Measurements from ENCODE around the gene WBP11. TPM values are rescaled to one million over a fixed set of nuclear protein-coding genes. Genes with fewer than 3 reads are reported as not detected.

The WBP11 gene
- total RNA-seq, 1 experiment from 2014 or later: 47.3 TPM

DNA sequence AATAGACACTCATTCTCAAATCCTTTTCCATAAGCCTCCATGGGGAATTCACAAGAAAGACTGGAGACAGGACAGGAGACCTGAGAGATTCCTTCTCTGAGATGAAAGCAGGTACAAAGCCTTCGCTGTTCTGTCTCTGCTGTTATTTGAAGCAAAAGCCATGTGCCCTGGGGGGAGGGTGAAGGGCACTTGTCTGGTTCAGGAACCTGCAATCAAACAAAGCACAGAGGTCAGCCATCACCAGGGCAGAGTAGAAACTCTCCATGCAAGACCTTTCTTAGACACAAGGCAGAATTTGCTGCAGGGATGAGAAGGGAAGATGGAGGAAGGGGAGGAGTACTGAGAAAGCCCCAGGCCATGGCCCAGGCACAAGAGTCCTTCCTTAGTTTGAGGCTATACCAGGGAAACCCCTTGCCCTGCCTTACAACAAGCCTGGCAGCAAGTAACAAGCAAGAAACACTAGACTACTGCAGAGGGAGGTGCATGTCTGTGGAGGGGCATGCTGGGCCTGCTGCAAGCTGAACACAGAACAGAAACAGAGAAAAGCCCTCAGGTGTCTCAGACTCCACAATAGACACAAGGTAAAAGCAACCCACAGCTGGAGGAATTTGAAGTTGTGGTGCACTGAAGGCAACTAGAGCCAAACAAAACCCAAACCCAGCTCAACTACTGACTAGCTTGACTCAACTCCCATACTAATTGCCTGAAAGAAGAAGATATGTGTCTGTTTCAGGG lies 47.8 kb upstream of the WBP11 start:
- no TSS peak for BruUV-seq (replicated peaks)
- POLR2A ChIA-PET: no interaction called here
- in situ Hi-C loops (cut with HindIII; ENCODE audit: low pct_unique_long_range_greater_than_20kb, low sequenced_read_pairs) (no loop called here), intact Hi-C loops (cut with micrococcal nuclease; ENCODE audit: unreplicated experiment) (no loop called here)
- DNase-seq (ENCODE audit: low read depth, low spot score) (no peak), ATAC-seq (no peak)
- no peaks in the 10 kb centered on the region for H3K4me1 ChIP-seq (ENCODE audit: control insufficient read depth, insufficient read depth, low read length)
- no peaks in the 10 kb centered on the region for H3K36me3 ChIP-seq (ENCODE audit: control insufficient read depth, insufficient read depth, low read length)
- no peaks in the 10 kb centered on the region for H3K27me3 ChIP-seq (ENCODE audit: control insufficient read depth, insufficient read depth, low read length)
- no peaks in the 10 kb centered on the region for H3K9me3 ChIP-seq (ENCODE audit: control insufficient read depth, insufficient read depth, low read depth, low read length)
- TF ChIP-seq, protein P1, sequence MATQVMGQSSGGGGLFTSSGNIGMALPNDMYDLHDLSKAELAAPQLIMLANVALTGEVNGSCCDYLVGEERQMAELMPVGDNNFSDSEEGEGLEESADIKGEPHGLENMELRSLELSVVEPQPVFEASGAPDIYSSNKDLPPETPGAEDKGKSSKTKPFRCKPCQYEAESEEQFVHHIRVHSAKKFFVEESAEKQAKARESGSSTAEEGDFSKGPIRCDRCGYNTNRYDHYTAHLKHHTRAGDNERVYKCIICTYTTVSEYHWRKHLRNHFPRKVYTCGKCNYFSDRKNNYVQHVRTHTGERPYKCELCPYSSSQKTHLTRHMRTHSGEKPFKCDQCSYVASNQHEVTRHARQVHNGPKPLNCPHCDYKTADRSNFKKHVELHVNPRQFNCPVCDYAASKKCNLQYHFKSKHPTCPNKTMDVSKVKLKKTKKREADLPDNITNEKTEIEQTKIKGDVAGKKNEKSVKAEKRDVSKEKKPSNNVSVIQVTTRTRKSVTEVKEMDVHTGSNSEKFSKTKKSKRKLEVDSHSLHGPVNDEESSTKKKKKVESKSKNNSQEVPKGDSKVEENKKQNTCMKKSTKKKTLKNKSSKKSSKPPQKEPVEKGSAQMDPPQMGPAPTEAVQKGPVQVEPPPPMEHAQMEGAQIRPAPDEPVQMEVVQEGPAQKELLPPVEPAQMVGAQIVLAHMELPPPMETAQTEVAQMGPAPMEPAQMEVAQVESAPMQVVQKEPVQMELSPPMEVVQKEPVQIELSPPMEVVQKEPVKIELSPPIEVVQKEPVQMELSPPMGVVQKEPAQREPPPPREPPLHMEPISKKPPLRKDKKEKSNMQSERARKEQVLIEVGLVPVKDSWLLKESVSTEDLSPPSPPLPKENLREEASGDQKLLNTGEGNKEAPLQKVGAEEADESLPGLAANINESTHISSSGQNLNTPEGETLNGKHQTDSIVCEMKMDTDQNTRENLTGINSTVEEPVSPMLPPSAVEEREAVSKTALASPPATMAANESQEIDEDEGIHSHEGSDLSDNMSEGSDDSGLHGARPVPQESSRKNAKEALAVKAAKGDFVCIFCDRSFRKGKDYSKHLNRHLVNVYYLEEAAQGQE (IDR thresholded peaks at IDR 0.05; ENCODE audit: insufficient read depth in 1 of 2, low read depth in 2 of 2, low read length in 1 of 2): no peak
- no peak for TF ChIP-seq SIN3A (IDR thresholded peaks at IDR 0.05; ENCODE audit: borderline replicate concordance, insufficient read depth, low read depth, low read length)
- no peak for TF ChIP-seq TCF7L2 (IDR thresholded peaks at IDR 0.05; ENCODE audit: low read depth, low read length)
- TF ChIP-seq, protein P2, sequence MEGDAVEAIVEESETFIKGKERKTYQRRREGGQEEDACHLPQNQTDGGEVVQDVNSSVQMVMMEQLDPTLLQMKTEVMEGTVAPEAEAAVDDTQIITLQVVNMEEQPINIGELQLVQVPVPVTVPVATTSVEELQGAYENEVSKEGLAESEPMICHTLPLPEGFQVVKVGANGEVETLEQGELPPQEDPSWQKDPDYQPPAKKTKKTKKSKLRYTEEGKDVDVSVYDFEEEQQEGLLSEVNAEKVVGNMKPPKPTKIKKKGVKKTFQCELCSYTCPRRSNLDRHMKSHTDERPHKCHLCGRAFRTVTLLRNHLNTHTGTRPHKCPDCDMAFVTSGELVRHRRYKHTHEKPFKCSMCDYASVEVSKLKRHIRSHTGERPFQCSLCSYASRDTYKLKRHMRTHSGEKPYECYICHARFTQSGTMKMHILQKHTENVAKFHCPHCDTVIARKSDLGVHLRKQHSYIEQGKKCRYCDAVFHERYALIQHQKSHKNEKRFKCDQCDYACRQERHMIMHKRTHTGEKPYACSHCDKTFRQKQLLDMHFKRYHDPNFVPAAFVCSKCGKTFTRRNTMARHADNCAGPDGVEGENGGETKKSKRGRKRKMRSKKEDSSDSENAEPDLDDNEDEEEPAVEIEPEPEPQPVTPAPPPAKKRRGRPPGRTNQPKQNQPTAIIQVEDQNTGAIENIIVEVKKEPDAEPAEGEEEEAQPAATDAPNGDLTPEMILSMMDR (IDR thresholded peaks at IDR 0.05): no peak
- no peak for TF ChIP-seq POLR2AphosphoS5 (IDR thresholded peaks at IDR 0.05; ENCODE audit: low read depth, low read length)
- no peak overlapping the region for H3K4me3 ChIP-seq (ENCODE audit: low read depth in 2 of 2, low read length in 2 of 2)
- H3K27ac ChIP-seq (ENCODE audit: low read length): no peak overlapping the region
- CTCF ChIA-PET: no interaction called here

DNA sequence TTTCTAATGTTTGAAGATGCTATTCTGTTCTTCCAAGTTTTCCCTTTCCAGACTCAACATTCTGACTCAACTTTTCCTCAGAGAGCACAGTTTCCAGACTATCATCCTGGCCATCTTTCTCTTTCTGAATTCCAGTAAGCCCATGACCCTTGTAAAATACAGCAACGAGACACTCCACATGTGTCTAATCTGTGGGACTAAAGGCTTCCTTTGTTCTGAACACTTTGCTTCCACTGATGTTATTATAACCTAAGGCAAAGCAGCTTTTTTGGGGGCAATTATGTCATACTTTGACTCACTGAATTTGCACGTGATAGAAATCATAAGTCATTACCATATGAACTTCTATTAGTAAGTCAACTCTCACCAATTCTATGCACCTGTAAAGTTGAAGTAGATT lies 46.4 kb upstream of the WBP11 start:
- no TSS peak for BruUV-seq (replicated peaks)
- DNase-seq (ENCODE audit: low read depth, low spot score): no peak
- no peak overlapping the region for H3K4me3 ChIP-seq (ENCODE audit: low read depth in 2 of 2, low read length in 2 of 2)
- no peaks in the 10 kb centered on the region for H3K9me3 ChIP-seq (ENCODE audit: control insufficient read depth, insufficient read depth, low read depth, low read length)
- H3K27me3 ChIP-seq (ENCODE audit: control insufficient read depth, insufficient read depth, low read length): no peaks in the 10 kb centered on the region
- ChIA-PET CTCF (no interaction called here), POLR2A (no interaction called here)
- no peaks in the 10 kb centered on the region for H3K4me1 ChIP-seq (ENCODE audit: control insufficient read depth, insufficient read depth, low read length)
- in situ Hi-C loops (cut with HindIII; ENCODE audit: low pct_unique_long_range_greater_than_20kb, low sequenced_read_pairs) (no loop called here), intact Hi-C loops (cut with micrococcal nuclease; ENCODE audit: unreplicated experiment) (loop anchor here (10.0 kb wide), 1 partner anchor 375 kb away; the partner anchor contains the start of gene RERG)
- no peak overlapping the region for H3K27ac ChIP-seq (ENCODE audit: low read length)
- no peak for ATAC-seq
- no peaks in the 10 kb centered on the region for H3K36me3 ChIP-seq (ENCODE audit: control insufficient read depth, insufficient read depth, low read length)
- TF ChIP-seq, protein P2 (IDR thresholded peaks at IDR 0.05): no peak
- TF ChIP-seq, protein P1 (IDR thresholded peaks at IDR 0.05; ENCODE audit: insufficient read depth in 1 of 2, low read depth in 2 of 2, low read length in 1 of 2): no peak
- TF ChIP-seq TCF7L2 (IDR thresholded peaks at IDR 0.05; ENCODE audit: low read depth, low read length) (no peak), POLR2AphosphoS5 (IDR thresholded peaks at IDR 0.05; ENCODE audit: low read depth, low read length) (no peak), SIN3A (IDR thresholded peaks at IDR 0.05; ENCODE audit: borderline replicate concordance, insufficient read depth, low read depth, low read length) (no peak)

Data from Panc1 (cell line).